Measurements from ENCODE around the gene SUPT4H1. TPM values are rescaled to one million over a fixed set of nuclear protein-coding genes. Genes with fewer than 3 reads are reported as not detected.

SUPT4H1 gene
- total and polyA plus RNA-seq, 2 of the 4 experiments (the other 2 are of a cell fraction), result 51.6 to 129 TPM

GRCh38 chr17:58327363-58328194 is 24.4 kb downstream of the SUPT4H1 start:
- Histone ChIP-seq H3K9me1 (ENCODE audit: insufficient read depth, low read length) (peaks cover 7% of the 10 kb centered on the region; the same call in 1 of the 2 replicates), H3K27ac (ENCODE audit: insufficient read depth, low read length) (no peak overlapping the region), H3K4me2 (ENCODE audit: low read depth, low read length) (no peak overlapping the region), H4K5ac (ENCODE audit: low read depth, low read length) (no peak overlapping the region), H3K18ac (ENCODE audit: low read depth, low read length) (no peak overlapping the region), H3K4ac (ENCODE audit: low read depth, low read length) (no peak overlapping the region), H4K91ac (ENCODE audit: insufficient read depth, low read depth, low read length) (no peak overlapping the region), H3K9me3 (ENCODE audit: control insufficient read depth, insufficient read depth, low read length) (no peaks in the 10 kb centered on the region), H3K27me3 (ENCODE audit: control insufficient read depth, insufficient read depth, low read length) (peaks cover 5% of the 10 kb centered on the region; the same call in 1 of the 2 replicates), H2BK15ac (ENCODE audit: low read depth, low read length) (no peak overlapping the region), H3K4me3 (ENCODE audit: insufficient read depth, low read depth, low read length) (no peak overlapping the region), H3K79me1 (ENCODE audit: low read depth in 1 of 2, low read length in 2 of 2) (no peaks in the 10 kb centered on the region), H3K14ac (replicated peaks; ENCODE audit: low read depth, low read length) (no peak overlapping the region), H3K23ac (ENCODE audit: low read depth, low read length) (no peak overlapping the region), H3K56ac (ENCODE audit: extremely low read depth, insufficient read depth, low read length) (no peak overlapping the region), H2BK5ac (ENCODE audit: low read depth, low read length, poor library complexity, severe bottlenecking) (no peak overlapping the region), H2AK9ac (replicated peaks; ENCODE audit: low read depth, low read length, poor library complexity) (no peak overlapping the region), H4K20me1 (ENCODE audit: insufficient read depth, low read length) (no peaks in the 10 kb centered on the region), H3K36me3 (ENCODE audit: control insufficient read depth, insufficient read depth, low read length) (no peaks in the 10 kb centered on the region), H2AFZ (replicated peaks; ENCODE audit: low read length, poor library complexity) (no peak overlapping the region), H2BK20ac (ENCODE audit: low read depth, low read length) (no peak overlapping the region), H4K8ac (ENCODE audit: low read depth in 2 of 2, low read length in 2 of 2) (no peak overlapping the region), H2BK120ac (ENCODE audit: low read depth, low read length) (no peak overlapping the region), H3K9ac (ENCODE audit: low read depth, low read length) (no peak overlapping the region), H2AK5ac (ENCODE audit: low read depth, low read length) (no peak overlapping the region), H3K4me1 (ENCODE audit: control insufficient read depth, insufficient read depth, low read length) (peaks cover 8% of the 10 kb centered on the region)
- whole genome bisulfite sequencing, 2 experiments (ENCODE audit: extremely low coverage in 2 of 2, insufficient read length in 1 of 2), result 68% methylated on average over 2 of the region's 19 CpGs; no CpG with 5 or more reads in 1 of the 2 experiments
- no TSS peak for BruUV-seq (replicated peaks)
- DNase-seq (no peak), ATAC-seq (ENCODE audit: low read depth) (no peak)
- CTCF ChIA-PET, result no interaction called here
- in situ Hi-C loops (cut with MboI; ENCODE audit: low sequenced_read_pairs), result loop anchor here (25.0 kb wide), 1 partner anchor 465 kb away; the partner anchor contains the start of gene MRPS23
- intact Hi-C loops (cut with micrococcal nuclease), result no loop called here
- dilution Hi-C loops (cut with HindIII; ENCODE audit: low sequenced_read_pairs, unreplicated experiment), result no loop called here
- TF ChIP-seq MAZ (IDR thresholded peaks at IDR 0.05; ENCODE audit: borderline replicate concordance, low read depth, low read length), result no peak
- no peak for TF ChIP-seq SMC3 (IDR thresholded peaks at IDR 0.05; ENCODE audit: low read depth, low read length)
- TF ChIP-seq USF2 (IDR thresholded peaks at IDR 0.05; ENCODE audit: low read depth, low read length), result no peak
- TF ChIP-seq ELK1 (IDR thresholded peaks at IDR 0.05; ENCODE audit: borderline replicate concordance, low read depth, low read length), result no peak
- TF ChIP-seq RCOR1 (IDR thresholded peaks at IDR 0.05; ENCODE audit: insufficient replicate concordance, low read length), result no peak
- no peak for TF ChIP-seq RAD21 (IDR thresholded peaks at IDR 0.05; ENCODE audit: low read length)
- no peak for TF ChIP-seq MAFK (IDR thresholded peaks at IDR 0.05; ENCODE audit: low read depth, low read length)
- no peak for TF ChIP-seq NFE2L2 (IDR thresholded peaks at IDR 0.05; ENCODE audit: low read depth, low read length)
- POLR2A ChIA-PET (ENCODE audit: unreplicated experiment), result interaction anchor here (1.6 kb wide), 1 partner anchor 24 kb away, joined by 3 read pairs; the partner anchor contains the start of gene SUPT4H1

Measured in IMR-90 (cell line).